Testis (tissue), 5 donors: ENCODE results near the gene TMEM202. TPM values are rescaled to one million over a fixed set of nuclear protein-coding genes. Genes with fewer than 3 reads are reported as not detected.

Experiments used
- DNase-seq: peaks from one replicate; pipeline ENCODE4 v3.0.0-alpha.2; 2019
- H3K27ac ChIP-seq, 2 donors: fragments of 200-600 bp; sonication (generic); one replicate each; pipeline ENCODE4 v1.5.1; 2019
- H3K27me3 ChIP-seq: fragments of 200-600 bp; sonication (generic); one replicate; pipeline ENCODE4 v1.5.1; 2019
- H3K36me3 ChIP-seq: fragments of 200-600 bp; sonication (generic); one replicate; pipeline ENCODE4 v1.5.1; 2017; ENCODE audit warnings: low read depth; ENCODE audit errors: missing control alignments
- H3K4me1 ChIP-seq: fragments of 200-600 bp; sonication (generic); one replicate; pipeline ENCODE4 v1.5.1; 2019
- H3K4me3 ChIP-seq, 2 donors: fragments of 200-600 bp; sonication (generic); one replicate each; pipeline ENCODE4 v1.5.1; 2017 to 2019
- H3K9me3 ChIP-seq: fragments of 200-600 bp; sonication (generic); one replicate; pipeline ENCODE4 v1.5.1; 2017
- POLR2A ChIP-seq: fragments of 450-650 bp; IDR thresholded peaks from one replicate; pipeline ENCODE4 v1.6.1; 2017; ENCODE audit warnings: antibody characterized with exemption, mild to moderate bottlenecking, moderate library complexity
- WGBS, 2 donors: methylation state at CpG; one replicate each; pipeline ENCODE4 v1.1.5; 2018; 5-methylcytosine and 5-hydroxymethylcytosine counted together
- intact Hi-C: fragments of 100-400 bp; cut with DNase I; formaldehyde crosslinking; loops from one replicate; pipeline ENCODE4 v1.15.1; 2023; ENCODE audit warnings: low total_unique reads
- long read RNA-seq, 2 donors: transcript quantifications; one replicate each; lab custom pipeline, GENCODE V29; 2026
- polyA plus RNA-seq: library from polyadenylated mRNA; stranded (reverse); fragments of 350-450 nt; fragmentation: Illumina TruSeq; extraction: RNeasy Lipid Tissue Mini Kit (QIAGEN cat#74804); gene quantifications from one replicate; pipeline ENCODE4 v1.2.3, GENCODE V29; 2014; ENCODE audit warnings: low read depth, low replicate concordance; ENCODE audit not compliant: insufficient read depth
- total RNA-seq, 2 donors: library from RNA; depleted of rRNA; stranded (reverse); fragments of >200 nt; gene quantifications; one replicate each; pipeline ENCODE4 v1.2.3, GENCODE V29; 2016
- TF ChIP-seq, protein P1 (sequence below), 3 experiments: fragments of 450-650 bp in 2 of 3; fragments of 200-600 bp in 1 of 3; sonication (generic) in 1 of 3; IDR thresholded peaks; one replicate each; pipeline ENCODE4 v1.5.1; 2016 to 2019; ENCODE audit warnings: antibody characterized with exemption in 3 of 3, mild to moderate bottlenecking in 2 of 3, moderate library complexity in 1 of 3

The TMEM202 gene, protein sequence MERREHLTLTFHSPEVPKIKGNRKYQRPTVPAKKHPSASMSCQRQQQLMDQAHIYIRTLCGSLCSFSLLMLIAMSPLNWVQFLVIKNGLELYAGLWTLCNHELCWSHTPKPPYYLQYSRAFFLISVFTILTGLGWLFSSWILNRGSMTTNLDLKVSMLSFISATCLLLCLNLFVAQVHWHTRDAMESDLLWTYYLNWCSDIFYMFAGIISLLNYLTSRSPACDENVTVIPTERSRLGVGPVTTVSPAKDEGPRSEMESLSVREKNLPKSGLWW
- total RNA-seq (1 to 10 TPM; 3.5 to 6.3 TPM), polyA plus RNA-seq (52.1 TPM)
- long read RNA-seq, donor 1: 0 reads
- long read RNA-seq, donor 2: 0 reads

DNA sequence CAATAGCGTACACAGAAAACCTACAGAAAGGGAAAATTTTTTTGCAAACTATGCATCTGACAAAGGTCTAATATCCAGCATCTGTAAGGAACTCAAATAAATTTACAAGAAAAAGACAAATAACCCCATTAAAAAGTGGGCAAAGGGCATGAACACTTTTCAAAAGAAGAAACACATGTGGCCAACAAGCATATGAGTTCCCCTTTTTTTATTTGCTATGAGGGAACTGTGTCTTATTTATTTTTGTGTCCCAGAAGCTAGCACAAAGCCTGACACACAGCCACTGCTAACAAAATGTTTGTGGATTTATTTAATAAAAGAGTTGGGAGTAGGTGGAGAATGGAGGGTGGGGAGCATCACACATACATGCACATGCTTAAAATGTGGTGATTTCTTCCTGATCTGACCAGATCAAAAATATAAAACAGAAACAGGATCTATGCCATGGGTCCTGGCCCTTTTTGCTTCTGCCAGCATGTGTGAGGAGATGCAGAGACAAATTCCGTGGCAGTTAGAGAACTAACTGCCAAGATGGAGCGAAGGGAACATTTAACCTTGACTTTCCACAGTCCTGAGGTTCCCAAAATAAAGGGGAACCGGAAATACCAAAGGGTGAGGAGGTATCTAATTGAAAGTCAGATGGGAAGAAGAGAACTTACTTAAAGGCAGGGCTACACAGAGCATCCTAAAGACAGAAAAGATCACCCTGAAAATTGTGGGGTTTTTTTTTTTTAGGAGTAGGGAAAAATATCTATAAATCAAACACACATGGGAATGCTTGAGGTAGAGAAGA, at the start of gene TMEM202:
TSS of gene TMEM202 (plus strand) at position 510 of the 793 bp plus-strand sequence. CDS start at position 532, 22 bp downstream.
- DNase-seq: no peak
- intact Hi-C loops: no loop called here
- Histone ChIP-seq H3K36me3 (no peaks in the 10 kb centered on the region), H3K4me1 (no peaks in the 10 kb centered on the region), H3K9me3 (no peaks in the 10 kb centered on the region), H3K27me3 (no peaks in the 10 kb centered on the region), H3K27ac (no peak within 1 kb of the TSS), H3K4me3 (no peak within 1 kb of the TSS)
- TF ChIP-seq, protein P1, sequence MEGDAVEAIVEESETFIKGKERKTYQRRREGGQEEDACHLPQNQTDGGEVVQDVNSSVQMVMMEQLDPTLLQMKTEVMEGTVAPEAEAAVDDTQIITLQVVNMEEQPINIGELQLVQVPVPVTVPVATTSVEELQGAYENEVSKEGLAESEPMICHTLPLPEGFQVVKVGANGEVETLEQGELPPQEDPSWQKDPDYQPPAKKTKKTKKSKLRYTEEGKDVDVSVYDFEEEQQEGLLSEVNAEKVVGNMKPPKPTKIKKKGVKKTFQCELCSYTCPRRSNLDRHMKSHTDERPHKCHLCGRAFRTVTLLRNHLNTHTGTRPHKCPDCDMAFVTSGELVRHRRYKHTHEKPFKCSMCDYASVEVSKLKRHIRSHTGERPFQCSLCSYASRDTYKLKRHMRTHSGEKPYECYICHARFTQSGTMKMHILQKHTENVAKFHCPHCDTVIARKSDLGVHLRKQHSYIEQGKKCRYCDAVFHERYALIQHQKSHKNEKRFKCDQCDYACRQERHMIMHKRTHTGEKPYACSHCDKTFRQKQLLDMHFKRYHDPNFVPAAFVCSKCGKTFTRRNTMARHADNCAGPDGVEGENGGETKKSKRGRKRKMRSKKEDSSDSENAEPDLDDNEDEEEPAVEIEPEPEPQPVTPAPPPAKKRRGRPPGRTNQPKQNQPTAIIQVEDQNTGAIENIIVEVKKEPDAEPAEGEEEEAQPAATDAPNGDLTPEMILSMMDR (IDR thresholded peaks at IDR 0.05): no peak
- no peak for TF ChIP-seq POLR2A
- 66 to 67% methylated on average over 4 of the region's 4 CpGs for WGBS, 2 donors

DNA sequence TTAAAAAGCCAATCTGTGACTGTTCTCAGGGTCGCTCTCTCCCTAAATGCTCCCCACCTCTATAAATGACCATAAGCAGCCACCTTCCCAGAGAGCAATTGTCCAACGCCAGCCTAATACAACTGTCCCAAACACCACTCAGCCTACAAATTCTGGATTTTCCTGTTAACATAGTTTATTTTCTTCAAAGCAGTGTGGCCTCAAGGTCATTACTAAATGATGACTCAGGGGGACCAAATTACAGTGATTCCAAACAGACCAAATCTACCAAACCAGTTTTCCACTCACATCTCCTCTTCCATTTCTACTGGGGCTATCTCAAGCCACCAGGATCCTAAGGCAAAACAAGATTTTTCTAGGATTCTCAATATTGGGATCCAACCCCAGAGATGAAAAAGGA, 44.8 kb upstream of the TMEM202 start:
- TF ChIP-seq, protein P1 (IDR thresholded peaks at IDR 0.05): no peak
- no peak for TF ChIP-seq POLR2A

DNA sequence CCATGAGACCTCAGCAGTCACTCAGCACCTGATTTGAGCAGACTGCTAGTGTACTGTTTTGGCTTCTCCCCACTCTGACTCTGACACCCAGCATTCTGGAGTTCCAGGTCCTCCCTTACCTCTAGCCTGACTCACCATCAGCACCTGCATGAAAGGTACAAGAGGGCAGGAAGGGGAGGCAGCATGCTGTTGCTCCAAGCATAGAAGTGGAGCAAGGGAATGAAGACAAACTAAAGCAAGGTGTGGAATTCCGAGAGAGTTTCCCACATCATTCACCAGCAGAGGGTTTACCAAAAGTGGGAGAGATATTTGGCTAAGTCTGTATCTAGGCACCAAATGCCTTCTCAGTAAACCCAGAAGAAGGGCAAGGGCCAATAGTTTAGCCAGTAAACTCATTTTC, 43.6 kb upstream of the TMEM202 start:
- WGBS, 2 donors: 92 to 94% methylated on average over 1 of the region's 1 CpG
- no peak overlapping the region for H3K4me3 ChIP-seq
- H3K27ac ChIP-seq: no peak overlapping the region
- H3K27me3 ChIP-seq: no peaks in the 10 kb centered on the region
- no peaks in the 10 kb centered on the region for H3K9me3 ChIP-seq
- intact Hi-C loops: no loop called here
- H3K4me1 ChIP-seq: peaks cover 5% of the 10 kb centered on the region
- DNase-seq: no peak
- no peak for TF ChIP-seq POLR2A
- TF ChIP-seq, protein P1 (IDR thresholded peaks at IDR 0.05): no peak
- H3K36me3 ChIP-seq: no peaks in the 10 kb centered on the region

More for the DNA sequence above, 44.8 kb upstream of the TMEM202 start:
- H3K4me1 ChIP-seq: no peaks in the 10 kb centered on the region
- DNase-seq: no peak
- H3K9me3 ChIP-seq: no peaks in the 10 kb centered on the region
- no peak overlapping the region for H3K27ac ChIP-seq
- H3K36me3 ChIP-seq: no peaks in the 10 kb centered on the region
- no peak overlapping the region for H3K4me3 ChIP-seq
- intact Hi-C loops: no loop called here
- 97 to 100% methylated on average over 2 of the region's 2 CpGs for WGBS, 2 donors
- no peaks in the 10 kb centered on the region for H3K27me3 ChIP-seq

DNA sequence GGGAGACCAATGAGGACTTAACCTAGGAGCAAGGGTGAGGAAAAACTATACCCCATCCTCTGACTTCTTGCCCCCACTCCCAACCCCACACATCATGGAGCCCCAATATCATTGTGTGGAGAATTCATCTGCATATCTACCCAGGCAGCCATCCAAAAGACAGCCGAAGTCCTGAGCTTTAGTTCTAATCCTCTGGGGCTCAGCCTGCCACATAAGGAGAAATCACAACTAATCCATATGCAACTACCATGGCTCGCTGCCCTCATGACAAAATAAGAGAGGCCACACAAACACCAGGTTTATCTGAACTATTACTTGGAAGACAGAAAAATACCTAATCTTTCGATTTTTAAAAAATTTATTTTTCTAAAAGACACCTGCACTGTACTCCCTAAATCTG, 40.0 kb upstream of the TMEM202 start:
- no peak overlapping the region for H3K27ac ChIP-seq
- intact Hi-C loops: no loop called here
- no peak overlapping the region for H3K4me3 ChIP-seq
- no peaks in the 10 kb centered on the region for H3K36me3 ChIP-seq
- WGBS, 2 donors: 80 to 88% methylated on average over 3 of the region's 3 CpGs
- peaks cover 5% of the 10 kb centered on the region for H3K4me1 ChIP-seq
- H3K9me3 ChIP-seq: no peaks in the 10 kb centered on the region
- no peaks in the 10 kb centered on the region for H3K27me3 ChIP-seq
- no peak for TF ChIP-seq POLR2A
- TF ChIP-seq, protein P1 (IDR thresholded peaks at IDR 0.05): no peak
- DNase-seq: no peak
